Activated T-cell treated with anti-CD3 and anti-CD28 coated beads for 24 hours (primary cell): ENCODE data around the gene ZFHX3.
"Not testable (repeated sequence)": the region's sequence is repeated elsewhere in the genome, so short reads cannot be mapped to it uniquely, and the experiment has no call there.

Experiments used
- DNase-seq: peaks from one replicate; pipeline ENCODE4 v3.0.0-alpha.2; 2020; ENCODE audit warnings: low read depth

ZFHX3 gene

DNA sequence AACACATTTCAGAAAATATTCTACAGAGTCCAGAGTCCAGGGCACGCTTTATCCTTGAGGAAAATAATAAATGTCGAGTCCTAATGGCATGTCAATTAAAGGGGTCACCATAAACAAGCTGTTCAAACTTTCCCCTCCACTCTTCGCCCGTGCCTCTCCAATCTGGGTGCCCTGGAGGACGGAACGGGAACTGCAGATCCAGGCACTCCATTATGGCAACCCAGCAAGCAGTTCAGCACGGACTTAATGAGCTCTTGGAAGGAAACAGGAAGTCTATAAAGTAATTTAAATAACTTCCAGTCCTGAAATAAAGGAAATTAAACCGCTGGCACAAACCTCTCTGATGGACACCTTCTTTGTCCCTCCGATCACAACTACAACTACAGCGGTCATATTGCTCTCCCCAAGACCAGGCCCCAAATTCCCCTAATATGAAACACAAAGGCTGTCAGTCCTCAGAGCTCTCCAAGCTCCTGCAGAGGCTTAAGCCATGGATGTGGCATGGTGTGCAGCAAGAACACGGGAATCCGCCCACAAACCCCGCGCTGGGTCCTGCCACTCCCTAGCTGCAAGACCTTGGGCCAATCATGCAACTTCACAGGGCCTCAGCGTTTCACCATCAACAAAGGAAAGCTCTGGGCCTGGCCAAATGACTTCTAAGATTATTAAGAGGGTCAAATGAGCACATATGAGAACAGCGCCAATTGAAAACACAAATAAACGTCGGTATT, 52.6 kb downstream of the ZFHX3 start:
- DNase-seq: no peak

- no peak for DNase-seq
Measured at GRCh38 chr16:72992142-72992601, 55.8 kb downstream of the ZFHX3 start.

DNA sequence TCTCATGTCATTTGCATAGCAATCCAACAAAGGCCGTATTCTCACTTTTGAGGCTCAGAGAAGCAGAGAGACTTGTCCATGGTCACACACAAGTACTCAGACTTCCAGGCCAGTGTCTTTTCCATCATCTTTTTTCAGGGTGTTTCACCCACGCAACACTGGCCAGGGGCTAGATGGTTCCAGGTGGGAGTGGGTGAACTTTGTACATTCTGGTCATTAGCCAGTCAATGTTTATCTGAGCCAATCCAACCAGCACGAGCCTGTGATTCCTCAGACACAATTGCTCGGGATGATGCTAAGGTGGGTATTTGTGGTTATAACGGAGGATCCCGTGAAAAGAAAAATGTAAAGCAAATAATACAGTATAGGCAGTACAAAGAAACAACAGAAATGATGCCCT, 56.3 kb downstream of the ZFHX3 start:
- no peak for DNase-seq

DNA sequence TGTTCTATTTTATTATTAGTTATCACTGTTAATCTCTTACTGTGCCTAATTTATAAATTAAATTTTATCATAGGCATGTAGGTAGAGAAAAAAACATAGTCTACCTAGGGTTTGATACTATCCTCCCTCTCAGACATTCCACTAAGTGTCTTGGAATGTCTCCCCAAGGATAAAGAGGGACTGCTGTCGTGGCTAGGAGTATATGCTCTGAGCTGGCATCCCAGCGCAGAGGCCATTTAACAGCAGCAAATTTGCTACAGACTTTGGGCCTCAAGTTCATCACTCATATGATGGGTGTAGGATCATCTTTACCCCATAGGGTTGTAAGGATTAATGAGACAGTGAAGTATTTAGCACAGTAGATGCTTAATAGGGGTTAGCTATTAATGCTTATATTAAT, 56.7 kb downstream of the ZFHX3 start:
- no peak for DNase-seq

DNA sequence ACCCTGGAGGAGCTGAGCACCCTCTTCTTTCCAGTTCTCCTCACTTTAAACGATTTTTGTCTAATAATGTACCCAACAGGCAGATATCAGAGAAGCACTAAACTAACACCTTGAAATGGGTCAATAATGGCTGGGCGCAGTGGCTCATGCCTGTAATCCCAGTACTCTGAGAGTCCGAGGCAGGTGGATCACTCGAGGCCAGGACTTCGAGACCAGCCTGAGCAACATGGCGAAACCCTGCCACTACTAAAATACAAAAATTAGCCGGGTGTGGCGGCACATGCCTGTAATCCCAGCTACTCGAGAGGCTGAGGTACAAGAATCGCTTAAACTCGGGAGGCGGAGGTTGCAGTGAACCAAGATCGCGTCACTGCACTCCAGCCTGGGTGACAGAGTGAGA, 57.4 kb downstream of the ZFHX3 start:
- no peak for DNase-seq

GRCh38 chr16:72989579-72990551, 58.1 kb downstream of the ZFHX3 start:
- no peak for DNase-seq

DNA sequence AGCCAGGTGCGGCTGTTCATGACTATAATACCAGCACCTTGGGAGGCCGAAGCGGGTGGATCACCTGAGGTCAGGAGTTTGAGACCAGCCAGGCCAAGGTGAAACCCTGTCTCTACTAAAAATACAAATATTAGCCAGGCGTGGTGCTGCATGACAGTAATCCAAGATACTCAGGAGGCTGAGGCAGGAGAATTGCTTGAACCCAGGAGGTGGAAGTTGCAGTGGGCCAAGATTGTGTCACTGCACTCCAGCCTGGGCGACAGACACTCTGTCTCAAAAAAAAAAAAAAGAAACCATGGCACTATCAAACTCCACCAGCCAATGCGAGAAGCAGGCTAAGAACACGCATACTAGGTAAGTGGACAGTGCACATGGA, 58.7 kb downstream of the ZFHX3 start:
- not testable (repeated sequence) for DNase-seq

DNA sequence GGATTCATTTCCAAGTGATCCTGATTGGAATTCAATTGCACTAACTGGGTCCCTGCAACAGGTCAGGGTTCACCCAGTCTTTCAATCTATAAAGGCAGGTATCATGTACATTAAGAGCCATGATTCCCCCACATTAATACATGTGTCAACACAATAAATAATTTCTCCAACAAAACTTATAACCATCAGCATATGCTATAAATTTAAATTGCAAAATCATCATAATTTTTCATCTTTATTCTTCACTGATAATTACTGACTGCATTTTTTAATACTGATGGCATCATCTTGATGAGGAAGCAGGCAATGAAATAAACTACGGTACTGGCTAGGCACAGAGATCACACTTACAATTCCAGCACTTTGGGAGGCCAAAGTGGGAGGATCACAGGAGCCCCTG, 59.4 kb downstream of the ZFHX3 start:
- DNase-seq: no peak

- DNase-seq: no peak
Measured at GRCh38 chr16:72987480-72987901, 60.4 kb downstream of the ZFHX3 start.

- DNase-seq: no peak
Measured at GRCh38 chr16:72985995-72986394, 61.9 kb downstream of the ZFHX3 start.

DNA sequence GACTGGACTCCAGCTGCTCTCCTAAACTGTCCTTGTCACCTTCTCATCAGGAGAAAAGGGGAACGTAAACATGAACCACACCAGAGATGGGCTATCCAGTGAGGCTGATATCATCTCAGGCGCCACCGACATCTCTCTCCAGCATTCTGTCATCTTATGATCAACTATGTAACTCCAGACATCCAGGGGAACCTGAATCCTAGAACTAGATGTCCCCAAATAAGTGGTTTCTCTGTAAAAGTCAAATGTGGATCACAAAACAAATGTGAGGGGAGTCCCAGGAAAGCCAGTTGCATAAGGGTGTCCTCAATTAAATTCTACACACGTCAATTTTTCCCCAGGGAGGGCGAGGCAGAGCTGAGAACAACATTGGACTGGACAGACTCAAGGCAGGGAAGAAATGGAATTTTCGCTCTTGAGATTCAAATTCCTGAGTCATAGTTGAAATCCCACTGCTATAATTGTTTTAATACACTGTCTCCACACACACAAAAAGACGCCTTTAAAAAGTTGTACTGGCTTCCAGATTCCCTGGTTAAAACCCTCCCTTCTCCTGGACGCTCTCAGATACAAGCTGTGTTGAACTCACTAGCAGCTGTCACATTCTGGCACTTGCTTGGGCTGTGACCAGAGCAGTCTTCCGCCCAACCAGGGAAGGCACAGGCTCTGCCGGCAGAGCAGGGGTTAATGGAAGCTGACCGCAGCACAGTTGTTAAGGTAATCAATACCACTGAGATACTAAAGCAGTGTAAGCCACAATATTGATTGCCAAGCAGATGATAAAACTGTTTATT, 62.6 kb downstream of the ZFHX3 start:
- DNase-seq: no peak

GRCh38 chr16:72983728-72984350, 64.1 kb downstream of the ZFHX3 start:
- no peak for DNase-seq

GRCh38 chr16:72983241-72983640, 64.7 kb downstream of the ZFHX3 start:
- DNase-seq: no peak

DNA sequence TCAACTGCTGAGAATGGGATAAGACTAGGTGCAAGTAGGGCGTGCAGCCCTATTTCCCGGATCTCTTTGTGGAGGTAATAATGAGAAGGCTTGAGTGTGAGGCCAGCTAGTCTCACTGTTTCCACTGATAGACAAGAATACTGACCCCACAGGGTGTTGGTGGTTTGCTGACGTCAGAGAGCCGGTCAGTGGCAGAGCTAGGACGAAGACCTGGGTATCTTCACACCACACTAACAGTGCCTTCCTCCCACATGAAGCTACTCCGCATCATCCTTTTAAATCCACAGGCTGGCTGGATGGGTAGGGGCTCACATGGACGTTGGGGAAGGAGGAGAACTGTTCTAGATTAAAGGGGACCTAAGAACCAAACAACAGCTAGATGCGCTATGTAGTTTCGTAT, 68.0 kb downstream of the ZFHX3 start:
- DNase-seq: no peak

DNA sequence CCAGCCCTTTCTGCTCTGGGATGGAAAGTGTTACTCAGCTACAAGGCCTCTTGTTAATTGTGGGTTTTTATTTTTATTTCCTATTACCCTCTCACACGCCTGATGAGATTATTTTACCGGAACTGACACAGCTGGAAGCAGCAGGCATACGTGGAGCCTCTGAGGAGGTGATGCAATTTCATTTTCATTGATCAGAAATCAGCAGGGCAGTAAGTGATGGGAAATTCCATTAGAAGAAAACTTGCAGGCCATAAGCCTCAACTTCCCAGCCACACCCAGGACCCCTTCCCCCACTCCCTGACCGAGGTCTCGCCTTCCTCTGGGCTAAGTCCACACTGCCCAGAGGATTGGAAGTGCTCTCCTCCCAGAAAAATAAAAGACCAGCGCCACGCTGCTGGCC, 69.7 kb downstream of the ZFHX3 start:
- DNase-seq: no peak

- DNase-seq: no peak
Measured at GRCh38 chr16:72977127-72977526, 70.8 kb downstream of the ZFHX3 start.

GRCh38 chr16:72976438-72977064, 71.4 kb downstream of the ZFHX3 start:
- DNase-seq: no peak

- DNase-seq: no peak
Measured at GRCh38 chr16:72975809-72976437, 72.0 kb downstream of the ZFHX3 start.

DNA sequence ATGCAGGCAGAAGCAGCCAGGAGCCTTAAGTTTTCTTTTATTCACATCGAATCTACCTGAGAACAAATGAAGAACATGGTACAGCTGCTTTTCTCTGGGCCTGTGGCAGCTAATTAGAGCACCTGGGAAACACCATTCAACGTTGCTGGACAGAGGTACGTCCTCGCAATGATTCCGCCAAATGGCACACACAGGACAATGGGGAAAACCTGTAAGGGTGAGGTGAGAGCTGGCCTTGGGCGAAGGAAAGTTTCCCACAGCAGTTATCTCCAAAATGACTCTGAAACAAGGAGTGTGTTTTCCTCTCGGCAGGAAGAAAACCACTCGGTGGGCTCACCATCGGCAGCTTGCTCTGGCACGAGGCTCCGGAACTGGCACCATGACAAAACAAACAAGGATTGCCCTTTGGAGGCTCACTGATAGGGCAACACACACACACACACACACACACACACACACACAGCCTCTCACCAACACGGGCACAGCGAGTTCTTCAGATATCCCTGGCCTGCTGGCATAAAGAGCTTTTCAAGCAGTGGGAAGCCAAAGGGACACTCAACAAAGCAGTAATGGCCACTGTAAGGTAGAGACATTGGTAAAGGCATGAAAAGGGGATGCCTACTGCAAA, 73.7 kb downstream of the ZFHX3 start:
- no peak for DNase-seq

DNA sequence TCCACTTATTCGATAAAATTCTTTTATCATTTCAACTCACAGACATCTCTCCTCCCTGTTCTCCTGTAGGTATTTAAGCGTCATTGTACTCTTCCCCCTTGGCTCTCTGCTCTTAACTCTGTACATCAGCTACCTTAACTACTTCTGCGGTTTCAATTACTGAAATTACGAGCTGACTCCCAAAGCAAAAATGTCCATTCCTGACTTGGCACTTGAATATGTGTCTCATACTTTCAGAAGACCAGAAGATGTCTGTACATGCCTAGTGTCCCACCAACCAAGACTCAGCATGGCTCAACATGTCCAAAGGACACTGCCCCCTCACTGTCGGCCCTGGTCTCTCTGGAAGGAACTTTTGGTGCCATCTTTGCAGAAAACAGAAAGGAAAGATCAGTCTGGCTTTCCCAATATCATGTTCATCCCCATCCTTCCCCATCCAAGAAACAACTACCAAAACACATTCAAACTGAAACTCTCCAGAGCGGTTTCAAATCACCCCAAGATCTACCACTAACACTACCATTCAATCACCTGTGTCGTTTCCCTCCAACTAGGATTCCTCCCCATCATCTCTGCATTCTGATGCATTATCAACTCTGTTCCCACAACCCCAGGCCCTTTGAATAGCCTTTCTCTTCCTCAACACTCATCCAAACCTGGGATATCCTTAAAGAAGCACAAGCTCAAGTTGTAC, 74.9 kb downstream of the ZFHX3 start:
- DNase-seq: no peak
